ENCODE measurements around the gene TMEM11.
"Not testable (repeated sequence)": the region's sequence is repeated elsewhere in the genome, so short reads cannot be mapped to it uniquely, and the experiment has no call there.

The TMEM11 gene

GRCh38 chr17:21194703-21195102 lies 19.3 kb downstream of the TMEM11 start:
- H3K4me1 ChIP-seq (ENCODE audit: control insufficient read depth, insufficient read depth, low read length): peaks cover 10% of the 10 kb centered on the region
- peaks cover 20% of the 10 kb centered on the region for H3K36me3 ChIP-seq (ENCODE audit: control insufficient read depth, insufficient read depth, low read length)
- H3K27me3 ChIP-seq (ENCODE audit: control insufficient read depth, insufficient read depth, low read length): no peaks in the 10 kb centered on the region
- no peak overlapping the region for H3K9ac ChIP-seq (ENCODE audit: low read depth, low read length)
- H3K4me3 ChIP-seq (ENCODE audit: low read depth, low read length): no peak overlapping the region
- no peak overlapping the region for H3K27ac ChIP-seq (ENCODE audit: low read depth, low read length)
- no peaks in the 10 kb centered on the region for H3K9me3 ChIP-seq (ENCODE audit: control insufficient read depth, insufficient read depth, low read length)

- no peaks in the 10 kb centered on the region for H3K9me3 ChIP-seq (ENCODE audit: control insufficient read depth, insufficient read depth, low read length)
- peaks cover 20% of the 10 kb centered on the region for H3K36me3 ChIP-seq (ENCODE audit: control insufficient read depth, insufficient read depth, low read length)
- peaks cover 6% of the 10 kb centered on the region; the same call in 1 of the 2 replicates for H3K4me1 ChIP-seq (ENCODE audit: control insufficient read depth, insufficient read depth, low read length)
- H3K9ac ChIP-seq (ENCODE audit: low read depth, low read length): no peak overlapping the region
- H3K4me3 ChIP-seq (ENCODE audit: low read depth, low read length): no peak overlapping the region
- H3K27me3 ChIP-seq (ENCODE audit: control insufficient read depth, insufficient read depth, low read length): no peaks in the 10 kb centered on the region
- no peak overlapping the region for H3K27ac ChIP-seq (ENCODE audit: low read depth, low read length)
These were observed 19.7 kb downstream of the TMEM11 start for GRCh38 chr17:21194226-21194625.

GRCh38 chr17:21193031-21193430 lies 20.9 kb downstream of the TMEM11 start:
- H3K4me1 ChIP-seq (ENCODE audit: control insufficient read depth, insufficient read depth, low read length): peaks cover 6% of the 10 kb centered on the region; the same call in 1 of the 2 replicates
- H3K27me3 ChIP-seq (ENCODE audit: control insufficient read depth, insufficient read depth, low read length): no peaks in the 10 kb centered on the region
- no peaks in the 10 kb centered on the region for H3K9me3 ChIP-seq (ENCODE audit: control insufficient read depth, insufficient read depth, low read length)
- no peak overlapping the region for H3K27ac ChIP-seq (ENCODE audit: low read depth, low read length)
- peaks cover 14% of the 10 kb centered on the region for H3K36me3 ChIP-seq (ENCODE audit: control insufficient read depth, insufficient read depth, low read length)
- no peak overlapping the region for H3K4me3 ChIP-seq (ENCODE audit: low read depth, low read length)
- H3K9ac ChIP-seq (ENCODE audit: low read depth, low read length): no peak overlapping the region

GRCh38 chr17:21192414-21192813 lies 21.5 kb downstream of the TMEM11 start:
- not testable (repeated sequence) for H3K9ac ChIP-seq (ENCODE audit: low read depth, low read length); H3K27me3 ChIP-seq (ENCODE audit: control insufficient read depth, insufficient read depth, low read length); H3K9me3 ChIP-seq (ENCODE audit: control insufficient read depth, insufficient read depth, low read length); H3K27ac ChIP-seq (ENCODE audit: low read depth, low read length); H3K36me3 ChIP-seq (ENCODE audit: control insufficient read depth, insufficient read depth, low read length); H3K4me3 ChIP-seq (ENCODE audit: low read depth, low read length); H3K4me1 ChIP-seq (ENCODE audit: control insufficient read depth, insufficient read depth, low read length)

GRCh38 chr17:21191698-21192097 lies 22.3 kb downstream of the TMEM11 start:
- H3K9ac ChIP-seq (ENCODE audit: low read depth, low read length): no peak overlapping the region
- H3K4me3 ChIP-seq (ENCODE audit: low read depth, low read length): no peak overlapping the region
- no peaks in the 10 kb centered on the region for H3K27me3 ChIP-seq (ENCODE audit: control insufficient read depth, insufficient read depth, low read length)
- peaks cover under 1% of the 10 kb centered on the region for H3K36me3 ChIP-seq (ENCODE audit: control insufficient read depth, insufficient read depth, low read length)
- no peak overlapping the region for H3K27ac ChIP-seq (ENCODE audit: low read depth, low read length)
- H3K4me1 ChIP-seq (ENCODE audit: control insufficient read depth, insufficient read depth, low read length): peaks cover 6% of the 10 kb centered on the region; the same call in 1 of the 2 replicates
- no peaks in the 10 kb centered on the region for H3K9me3 ChIP-seq (ENCODE audit: control insufficient read depth, insufficient read depth, low read length)

- Histone ChIP-seq H3K9ac (ENCODE audit: low read depth, low read length) (no peak overlapping the region), H3K36me3 (ENCODE audit: control insufficient read depth, insufficient read depth, low read length) (peaks cover 9% of the 10 kb centered on the region), H3K27ac (ENCODE audit: low read depth, low read length) (no peak overlapping the region)
These were observed 23.9 kb downstream of the TMEM11 start for GRCh38 chr17:21190078-21190477.

GRCh38 chr17:21189361-21189760 lies 24.6 kb downstream of the TMEM11 start:
- H3K27ac ChIP-seq (ENCODE audit: low read depth, low read length): no peak overlapping the region
- H3K9me3 ChIP-seq (ENCODE audit: control insufficient read depth, insufficient read depth, low read length): no peaks in the 10 kb centered on the region
- H3K36me3 ChIP-seq (ENCODE audit: control insufficient read depth, insufficient read depth, low read length): peaks cover 16% of the 10 kb centered on the region
- peaks cover 6% of the 10 kb centered on the region; the same call in 1 of the 2 replicates for H3K4me1 ChIP-seq (ENCODE audit: control insufficient read depth, insufficient read depth, low read length)
- H3K9ac ChIP-seq (ENCODE audit: low read depth, low read length): no peak overlapping the region
- no peaks in the 10 kb centered on the region for H3K27me3 ChIP-seq (ENCODE audit: control insufficient read depth, insufficient read depth, low read length)
- no peak overlapping the region for H3K4me3 ChIP-seq (ENCODE audit: low read depth, low read length)

More at GRCh38 chr17:21190078-21190477, 23.9 kb downstream of the TMEM11 start:
- Histone ChIP-seq H3K27me3 (ENCODE audit: control insufficient read depth, insufficient read depth, low read length) (no peaks in the 10 kb centered on the region), H3K4me1 (ENCODE audit: control insufficient read depth, insufficient read depth, low read length) (peaks cover 6% of the 10 kb centered on the region; the same call in 1 of the 2 replicates), H3K9me3 (ENCODE audit: control insufficient read depth, insufficient read depth, low read length) (no peaks in the 10 kb centered on the region), H3K4me3 (ENCODE audit: low read depth, low read length) (no peak overlapping the region)

- Histone ChIP-seq H3K36me3 (ENCODE audit: control insufficient read depth, insufficient read depth, low read length) (peaks cover 23% of the 10 kb centered on the region), H3K9me3 (ENCODE audit: control insufficient read depth, insufficient read depth, low read length) (no peaks in the 10 kb centered on the region), H3K27ac (ENCODE audit: low read depth, low read length) (no peak overlapping the region), H3K27me3 (ENCODE audit: control insufficient read depth, insufficient read depth, low read length) (no peaks in the 10 kb centered on the region), H3K9ac (ENCODE audit: low read depth, low read length) (no peak overlapping the region), H3K4me1 (ENCODE audit: control insufficient read depth, insufficient read depth, low read length) (no peaks in the 10 kb centered on the region), H3K4me3 (ENCODE audit: low read depth, low read length) (no peak overlapping the region)
These were observed 27.4 kb downstream of the TMEM11 start for GRCh38 chr17:21186399-21187187.

- Histone ChIP-seq H3K4me3 (ENCODE audit: low read depth, low read length) (no peak overlapping the region), H3K27me3 (ENCODE audit: control insufficient read depth, insufficient read depth, low read length) (no peaks in the 10 kb centered on the region), H3K27ac (ENCODE audit: low read depth, low read length) (no peak overlapping the region), H3K4me1 (ENCODE audit: control insufficient read depth, insufficient read depth, low read length) (no peaks in the 10 kb centered on the region), H3K9ac (ENCODE audit: low read depth, low read length) (no peak overlapping the region), H3K9me3 (ENCODE audit: control insufficient read depth, insufficient read depth, low read length) (no peaks in the 10 kb centered on the region), H3K36me3 (ENCODE audit: control insufficient read depth, insufficient read depth, low read length) (peaks cover 23% of the 10 kb centered on the region)
These were observed 28.9 kb downstream of the TMEM11 start for GRCh38 chr17:21185061-21185460.

- H3K27ac ChIP-seq (ENCODE audit: low read depth, low read length): no peak overlapping the region
- no peaks in the 10 kb centered on the region for H3K9me3 ChIP-seq (ENCODE audit: control insufficient read depth, insufficient read depth, low read length)
- H3K36me3 ChIP-seq (ENCODE audit: control insufficient read depth, insufficient read depth, low read length): peaks cover 23% of the 10 kb centered on the region
- no peaks in the 10 kb centered on the region for H3K4me1 ChIP-seq (ENCODE audit: control insufficient read depth, insufficient read depth, low read length)
- no peak overlapping the region for H3K4me3 ChIP-seq (ENCODE audit: low read depth, low read length)
- H3K9ac ChIP-seq (ENCODE audit: low read depth, low read length): no peak overlapping the region
- H3K27me3 ChIP-seq (ENCODE audit: control insufficient read depth, insufficient read depth, low read length): no peaks in the 10 kb centered on the region
These were observed 29.4 kb downstream of the TMEM11 start for GRCh38 chr17:21184570-21184969.

- Histone ChIP-seq H3K36me3 (ENCODE audit: control insufficient read depth, insufficient read depth, low read length) (peaks cover 23% of the 10 kb centered on the region), H3K9ac (ENCODE audit: low read depth, low read length) (no peak overlapping the region), H3K27ac (ENCODE audit: low read depth, low read length) (no peak overlapping the region), H3K27me3 (ENCODE audit: control insufficient read depth, insufficient read depth, low read length) (no peaks in the 10 kb centered on the region), H3K4me1 (ENCODE audit: control insufficient read depth, insufficient read depth, low read length) (no peaks in the 10 kb centered on the region), H3K4me3 (ENCODE audit: low read depth, low read length) (no peak overlapping the region), H3K9me3 (ENCODE audit: control insufficient read depth, insufficient read depth, low read length) (no peaks in the 10 kb centered on the region)
These were observed 30.5 kb downstream of the TMEM11 start for GRCh38 chr17:21183468-21183867.

Data from HUES48 (cell line).